B cell (primary cell): ENCODE data around the gene MTHFS. TPM values are rescaled to one million over a fixed set of nuclear protein-coding genes. Genes with fewer than 3 reads are reported as not detected.

Experiments
- ATAC-seq: fragments of 200-7000 bp; cut with Tn5 transposase; one replicate; pipeline ENCODE4 v1.10.0; 2021; ENCODE audit warnings: low read depth, mild to moderate bottlenecking, moderate number of reproducible peaks, moderate library complexity
- CTCF ChIA-PET: fragments of 350-600 bp; sonication (Branson Sonifier 250); formaldehyde crosslinking; loops from one replicate; lab custom pipeline; 2021; ENCODE audit warnings: antibody characterized with exemption, inconsistent platforms; lab: Charles Lee
- POLR2A ChIA-PET: fragments of 350-600 bp; sonication (Branson Sonifier 250); formaldehyde crosslinking; loops from one replicate; lab custom pipeline; 2021; ENCODE audit warnings: antibody characterized with exemption; lab: Charles Lee
- DNase-seq: peaks from one replicate; pipeline ENCODE4 v3.0.0; 2013
- H2AFZ ChIP-seq: 2 replicates; pipeline ENCODE4 v1.6.1; 2012; ENCODE audit warnings: mild to moderate bottlenecking, low read depth, low read length; ENCODE audit not compliant: insufficient read depth, poor library complexity, severe bottlenecking
- H3K27ac ChIP-seq, 2 donors: 1 replicate in 1 of 2; 2 replicates in 1 of 2; pipeline ENCODE4 v1.5.1; 2012 to 2013; ENCODE audit warnings: low read length in 2 of 2, mild to moderate bottlenecking in 2 of 2, moderate library complexity in 1 of 2
- H3K27me3 ChIP-seq, 4 experiments: fragments of 200-600 bp in 1 of 4; sonication (generic) in 1 of 4; replicated peaks in 1 of 4; 1 replicate in 2 of 4; 2 replicates in 2 of 4; pipeline versions ENCODE4 v1.6.1 to v1.7.0; 2013 to 2016; ENCODE audit warnings: low read length in 3 of 4, mild to moderate bottlenecking in 2 of 4, mixed read lengths in 1 of 4, moderate library complexity in 1 of 4; ENCODE audit not compliant: insufficient read depth in 4 of 4, control insufficient read depth in 3 of 4; ENCODE audit errors: control extremely low read depth in 1 of 4
- H3K36me3 ChIP-seq, 2 experiments: replicated peaks in 1 of 2; 1 replicate in 1 of 2; 2 replicates in 1 of 2; pipeline versions ENCODE4 v1.6.1 to v1.7.1; 2013; ENCODE audit warnings: low read length in 1 of 2; ENCODE audit not compliant: insufficient read depth in 2 of 2, control insufficient read depth in 1 of 2; ENCODE audit errors: control extremely low read depth in 1 of 2, extremely low read depth in 1 of 2
- H3K4me1 ChIP-seq, 2 donors: fragments of 200-600 bp in 1 of 2; sonication (generic) in 1 of 2; 1 replicate in 1 of 2; 2 replicates in 1 of 2; pipeline versions ENCODE4 v1.5.1 to v1.6.1; 2013 to 2017; ENCODE audit warnings: low read length in 2 of 2; ENCODE audit not compliant: control insufficient read depth in 2 of 2, insufficient read depth in 2 of 2
- H3K4me2 ChIP-seq: replicated peaks from 2 replicates; pipeline ENCODE3; 2012; ENCODE audit warnings: mild to moderate bottlenecking, low read depth, low read length; ENCODE audit not compliant: poor library complexity, severe bottlenecking
- H3K4me3 ChIP-seq, 5 experiments: fragments of 200-600 bp in 1 of 5; sonication (generic) in 1 of 5; 1 replicate in 3 of 5; 2 replicates in 2 of 5; pipeline versions ENCODE4 v1.5.1 to v1.7.0; 2011 to 2016; ENCODE audit warnings: low read length in 4 of 5, mild to moderate bottlenecking in 4 of 5, low read depth in 2 of 5, control low read depth in 1 of 5, moderate library complexity in 1 of 5; ENCODE audit not compliant: insufficient read depth in 1 of 5; ENCODE audit errors: control extremely low read depth in 1 of 5, extremely low read depth in 1 of 5
- H3K79me2 ChIP-seq: fragments of 200-600 bp; sonication (generic); one replicate; pipeline ENCODE4 v1.6.0; 2016; ENCODE audit warnings: low read length; ENCODE audit not compliant: control insufficient read depth, insufficient read depth
- H3K9ac ChIP-seq: fragments of 200-600 bp; sonication (generic); 2 replicates; pipeline ENCODE4 v1.6.1; 2017; ENCODE audit warnings: mild to moderate bottlenecking, low read length, moderate library complexity
- H3K9me3 ChIP-seq, 3 donors: one replicate each; pipeline versions ENCODE4 v1.6.1 to v1.7.1; 2013; ENCODE audit warnings: low read length in 2 of 3; ENCODE audit not compliant: control insufficient read depth in 2 of 3, insufficient read depth in 1 of 3; ENCODE audit errors: control extremely low read depth in 1 of 3
- H4K20me1 ChIP-seq: 2 replicates; pipeline ENCODE4 v1.6.0; 2012; ENCODE audit warnings: mild to moderate bottlenecking, low read length; ENCODE audit not compliant: insufficient read depth, control insufficient read depth, poor library complexity, severe bottlenecking
- H3K27ac Mint-ChIP-seq: one replicate; pipeline ENCODE4 v1.8.0; 2021; ENCODE audit warnings: mixed read lengths
- H3K27me3 Mint-ChIP-seq: one replicate; pipeline ENCODE4 v1.8.0; 2021; ENCODE audit warnings: mixed read lengths
- H3K4me1 Mint-ChIP-seq: one replicate; pipeline ENCODE4 v1.8.0; 2021; ENCODE audit warnings: mixed read lengths
- H3K4me3 Mint-ChIP-seq: one replicate; pipeline ENCODE4 v1.8.0; 2021; ENCODE audit warnings: mixed read lengths
- H3K9me3 Mint-ChIP-seq: one replicate; pipeline ENCODE4 v1.8.0; 2022; ENCODE audit warnings: mixed read lengths; ENCODE audit not compliant: insufficient read depth
- EZH2 ChIP-seq: IDR thresholded peaks from 2 replicates; pipeline ENCODE4 v1.6.1; 2012; ENCODE audit warnings: borderline replicate concordance, low read depth, mild to moderate bottlenecking, moderate library complexity, low read length; ENCODE audit not compliant: insufficient read depth, poor library complexity, severe bottlenecking
- WGBS: methylation state at CpG from one replicate; pipeline ENCODE4 v1.1.5; 2013; ENCODE audit warnings: missing lambda C conversion rate; ENCODE audit not compliant: insufficient coverage; 5-methylcytosine and 5-hydroxymethylcytosine counted together
- intact Hi-C: fragments of 100-400 bp; cut with micrococcal nuclease; formaldehyde crosslinking; loops from one replicate; pipeline ENCODE4 v1.10.0; 2022
- polyA plus RNA-seq: library from polyadenylated mRNA; depleted of rRNA; stranded (reverse); fragments of >200 nt; gene quantifications from 2 replicates; pipeline ENCODE4 v1.2.3, GENCODE V29; 2012
- total RNA-seq, 2 donors: library from RNA; stranded (reverse); fragments of 120-200 nt in 1 of 2; gene quantifications; 1 replicate in 1 of 2; 2 replicates in 1 of 2; pipeline versions ENCODE4 v1.2.3 to v1.2.4, GENCODE V29; 2013 to 2022
- TF ChIP-seq, protein P1 (sequence below): fragments of 200-600 bp; IDR thresholded peaks from one replicate; pipeline ENCODE4 v1.8.0; 2022; ENCODE audit warnings: antibody characterized with exemption, mild to moderate bottlenecking

The MTHFS gene
- total and polyA plus RNA-seq, 2 donors (not counting 1 experiment from before 2014, with no cell fraction given): 20.1 to 20.9 TPM

GRCh38 chr15:79898369-79898768, 1.6 kb upstream of the MTHFS start:
- Histone ChIP-seq H3K4me2 (no peak overlapping the region), H3K4me3 (no peak overlapping the region), H3K79me2 (peaks cover 23% of the 10 kb centered on the region), H3K9ac (no peak overlapping the region), H3K4me1 (peaks cover 23 to 32% of the 10 kb centered on the region in 2 donors), H3K9me3 (no peaks in the 10 kb centered on the region), H3K27ac (no peak overlapping the region), H4K20me1 (no peaks in the 10 kb centered on the region), H3K27me3 (no peaks in the 10 kb centered on the region), H3K36me3 (peaks cover 0 to 3% of the 10 kb centered on the region in 2 experiments), H2AFZ (no peak overlapping the region)
- H3K9me3 Mint-ChIP-seq: no peaks in the 10 kb centered on the region
- WGBS: 100% methylated on average over 2 of the region's 4 CpGs
- TF ChIP-seq EZH2: no peak
- TF ChIP-seq, protein P1, sequence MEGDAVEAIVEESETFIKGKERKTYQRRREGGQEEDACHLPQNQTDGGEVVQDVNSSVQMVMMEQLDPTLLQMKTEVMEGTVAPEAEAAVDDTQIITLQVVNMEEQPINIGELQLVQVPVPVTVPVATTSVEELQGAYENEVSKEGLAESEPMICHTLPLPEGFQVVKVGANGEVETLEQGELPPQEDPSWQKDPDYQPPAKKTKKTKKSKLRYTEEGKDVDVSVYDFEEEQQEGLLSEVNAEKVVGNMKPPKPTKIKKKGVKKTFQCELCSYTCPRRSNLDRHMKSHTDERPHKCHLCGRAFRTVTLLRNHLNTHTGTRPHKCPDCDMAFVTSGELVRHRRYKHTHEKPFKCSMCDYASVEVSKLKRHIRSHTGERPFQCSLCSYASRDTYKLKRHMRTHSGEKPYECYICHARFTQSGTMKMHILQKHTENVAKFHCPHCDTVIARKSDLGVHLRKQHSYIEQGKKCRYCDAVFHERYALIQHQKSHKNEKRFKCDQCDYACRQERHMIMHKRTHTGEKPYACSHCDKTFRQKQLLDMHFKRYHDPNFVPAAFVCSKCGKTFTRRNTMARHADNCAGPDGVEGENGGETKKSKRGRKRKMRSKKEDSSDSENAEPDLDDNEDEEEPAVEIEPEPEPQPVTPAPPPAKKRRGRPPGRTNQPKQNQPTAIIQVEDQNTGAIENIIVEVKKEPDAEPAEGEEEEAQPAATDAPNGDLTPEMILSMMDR: no peak
- intact Hi-C loops: no loop called here
- ChIA-PET CTCF (interaction anchor here (1.1 to 4.9 kb wide), 6 partner anchors 11 to 249 kb away, joined by 3 to 40 read pairs (median 5); no protein-coding TSS in a partner anchor), POLR2A (interaction anchor here (0.6 to 4.4 kb wide), 4 partner anchors 12 to 84 kb away, joined by 4 to 35 read pairs (median 6); no protein-coding TSS in a partner anchor)
- peak overlapping the region; percentile 37 for H3K4me3 Mint-ChIP-seq
- H3K4me1 Mint-ChIP-seq: peaks cover 47% of the 10 kb centered on the region
- H3K27ac Mint-ChIP-seq: peak overlapping the region; percentile 71
- no peaks in the 10 kb centered on the region for H3K27me3 Mint-ChIP-seq
- ATAC-seq (no peak), DNase-seq (no peak)

GRCh38 chr15:79897701-79898113, 893 bp upstream of the MTHFS start:
- CTCF ChIA-PET: interaction anchor here (1.3 to 4.9 kb wide), 9 partner anchors 12 to 96 kb away, joined by 4 to 40 read pairs (median 6); partner anchors contain the start of gene BCL2A1
- Histone ChIP-seq H3K79me2 (peaks cover 26% of the 10 kb centered on the region), H3K27me3 (no peaks in the 10 kb centered on the region), H3K27ac (peak overlapping the region; percentile 90 to 98), H3K4me2 (peak overlapping the region; percentile 85), H3K4me1 (peaks cover 23 to 32% of the 10 kb centered on the region in 2 donors), H3K9me3 (no peaks in the 10 kb centered on the region), H3K9ac (peak overlapping the region; percentile 92), H3K36me3 (peaks cover 0 to 3% of the 10 kb centered on the region in 2 experiments), H4K20me1 (no peaks in the 10 kb centered on the region), H3K4me3 (peak overlapping the region; percentile 71 to 85 (median 79)), H2AFZ (peak overlapping the region; percentile 87)
- no peaks in the 10 kb centered on the region for H3K27me3 Mint-ChIP-seq
- POLR2A ChIA-PET: interaction anchor here (0.6 to 4.4 kb wide), 4 partner anchors 12 to 84 kb away, joined by 4 to 35 read pairs (median 6); no protein-coding TSS in a partner anchor
- no peak for DNase-seq
- intact Hi-C loops: loop anchor here (1.0 to 2.0 kb wide), 3 partner anchors 12 to 73 kb away; partner anchors contain the start of gene BCL2A1
- no peaks in the 10 kb centered on the region for H3K9me3 Mint-ChIP-seq
- ATAC-seq: no peak
- H3K4me3 Mint-ChIP-seq: peak overlapping the region; percentile 95
- peaks cover 45% of the 10 kb centered on the region for H3K4me1 Mint-ChIP-seq
- peak overlapping the region; percentile 98 for H3K27ac Mint-ChIP-seq
- TF ChIP-seq, protein P1: no peak
- no peak for TF ChIP-seq EZH2
- WGBS: 0% methylated on average over 1 of the region's 6 CpGs
